GM04504 (cell line): Measurements from ENCODE around the gene RAD51B.
A peak's percentile ranks its signal among the peaks of the same experiment; 100 is the strongest.

Experiments used
- DNase-seq: peaks from one replicate; pipeline ENCODE4 v3.0.0-alpha.2; 2012; ENCODE audit warnings: low read depth

The RAD51B gene

GRCh38 chr14:68599896-68600610 lies 780.5 kb downstream of the RAD51B start:
- DNase-seq, result no peak

- DNase-seq, result no peak
Observed at GRCh38 chr14:68602507-68602906, 782.9 kb downstream of the RAD51B start.

- no peak for DNase-seq
Observed at GRCh38 chr14:68603533-68604360, 784.2 kb downstream of the RAD51B start.

- no peak for DNase-seq
Observed at GRCh38 chr14:68604361-68604730, 784.8 kb downstream of the RAD51B start.

GRCh38 chr14:68604822-68605221 lies 785.2 kb downstream of the RAD51B start:
- no peak for DNase-seq

- no peak for DNase-seq
Observed at GRCh38 chr14:68606176-68606575, 786.6 kb downstream of the RAD51B start.

- no peak for DNase-seq
Observed at GRCh38 chr14:68606644-68607043, 787.1 kb downstream of the RAD51B start.

GRCh38 chr14:68607081-68607866 lies 787.7 kb downstream of the RAD51B start:
- DNase-seq, result no peak

GRCh38 chr14:68607867-68608573 lies 788.4 kb downstream of the RAD51B start:
- DNase-seq, result no peak

- DNase-seq, result no peak
Observed at GRCh38 chr14:68608574-68608962, 789.0 kb downstream of the RAD51B start.

- no peak for DNase-seq
Observed at GRCh38 chr14:68609012-68609411, 789.4 kb downstream of the RAD51B start.

GRCh38 chr14:68610251-68610793 lies 790.7 kb downstream of the RAD51B start:
- DNase-seq, result no peak

- no peak for DNase-seq
Observed at GRCh38 chr14:68611599-68611998, 792.0 kb downstream of the RAD51B start.

- DNase-seq, result no peak
Observed at GRCh38 chr14:68612049-68612448, 792.5 kb downstream of the RAD51B start.

GRCh38 chr14:68616221-68616902 lies 796.8 kb downstream of the RAD51B start:
- no peak for DNase-seq

- no peak for DNase-seq
Observed at GRCh38 chr14:68619790-68620574, 800.4 kb downstream of the RAD51B start.

GRCh38 chr14:68621400-68622365 lies 802.1 kb downstream of the RAD51B start:
- DNase-seq, result peak; percentile 75

- DNase-seq, result no peak
Observed at GRCh38 chr14:68622856-68623255, 803.3 kb downstream of the RAD51B start.

- no peak for DNase-seq
Observed at GRCh38 chr14:68623307-68623706, 803.7 kb downstream of the RAD51B start.
